HFF-Myc (cell line): ENCODE data around the gene FASTK.
A peak's percentile ranks its signal among the peaks of the same experiment; 100 is the strongest.

Source experiments
- DNase-seq: peaks from one replicate; pipeline ENCODE4 v3.0.0-alpha.2; 2011; ENCODE audit warnings: low read depth; ENCODE audit errors: extremely low read depth
- H3K4me3 ChIP-seq: replicated peaks from 2 replicates; pipeline ENCODE4 v1.5.1; 2011; ENCODE audit warnings: low read depth, mild to moderate bottlenecking, control low read depth, low read length
- TF ChIP-seq, protein P1 (sequence below): IDR thresholded peaks from 2 replicates; pipeline ENCODE4 v1.5.1; 2012; ENCODE audit warnings: mild to moderate bottlenecking, low read depth, low read length, control low read depth; ENCODE audit errors: missing control alignments

Gene FASTK

DNA sequence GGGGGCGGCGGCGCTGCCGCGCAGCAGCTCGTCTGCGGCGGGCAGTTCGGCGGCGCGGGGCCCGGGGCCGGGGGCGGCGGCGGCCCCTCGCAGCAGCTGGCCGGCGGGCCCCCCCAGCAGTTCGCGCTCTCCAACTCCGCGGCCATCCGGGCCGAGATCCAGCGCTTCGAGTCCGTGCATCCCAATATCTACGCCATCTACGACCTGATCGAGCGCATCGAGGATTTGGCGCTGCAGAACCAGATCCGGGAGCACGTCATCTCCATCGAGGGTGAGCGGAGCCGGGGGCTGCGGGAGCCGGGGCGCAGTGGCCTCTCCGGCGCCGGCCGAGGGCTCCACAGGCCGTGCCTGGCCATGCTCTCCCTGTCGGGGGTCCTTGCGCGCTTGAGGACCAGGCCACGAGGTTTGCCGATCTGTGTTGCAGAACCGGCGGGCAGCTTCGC, 6.2 kb upstream of the FASTK start:
- DNase-seq: no peak
- TF ChIP-seq, protein P1, sequence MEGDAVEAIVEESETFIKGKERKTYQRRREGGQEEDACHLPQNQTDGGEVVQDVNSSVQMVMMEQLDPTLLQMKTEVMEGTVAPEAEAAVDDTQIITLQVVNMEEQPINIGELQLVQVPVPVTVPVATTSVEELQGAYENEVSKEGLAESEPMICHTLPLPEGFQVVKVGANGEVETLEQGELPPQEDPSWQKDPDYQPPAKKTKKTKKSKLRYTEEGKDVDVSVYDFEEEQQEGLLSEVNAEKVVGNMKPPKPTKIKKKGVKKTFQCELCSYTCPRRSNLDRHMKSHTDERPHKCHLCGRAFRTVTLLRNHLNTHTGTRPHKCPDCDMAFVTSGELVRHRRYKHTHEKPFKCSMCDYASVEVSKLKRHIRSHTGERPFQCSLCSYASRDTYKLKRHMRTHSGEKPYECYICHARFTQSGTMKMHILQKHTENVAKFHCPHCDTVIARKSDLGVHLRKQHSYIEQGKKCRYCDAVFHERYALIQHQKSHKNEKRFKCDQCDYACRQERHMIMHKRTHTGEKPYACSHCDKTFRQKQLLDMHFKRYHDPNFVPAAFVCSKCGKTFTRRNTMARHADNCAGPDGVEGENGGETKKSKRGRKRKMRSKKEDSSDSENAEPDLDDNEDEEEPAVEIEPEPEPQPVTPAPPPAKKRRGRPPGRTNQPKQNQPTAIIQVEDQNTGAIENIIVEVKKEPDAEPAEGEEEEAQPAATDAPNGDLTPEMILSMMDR: no peak
- peak overlapping the region; percentile 97 for H3K4me3 ChIP-seq

- DNase-seq: no peak
- H3K4me3 ChIP-seq: peak within 1 kb of the TSS; percentile 97
- TF ChIP-seq, protein P1: no peak
These were observed 5.3 kb upstream of the FASTK start, which contains the start of gene AGAP3 for GRCh38 chr7:151085691-151086620. TSS of gene AGAP3 (plus strand) at chr7:151086475. CDS start at chr7:151086742, 267 bp downstream.

GRCh38 chr7:151085329-151085690, 4.7 kb upstream of the FASTK start:
- TF ChIP-seq, protein P1: no peak
- peak overlapping the region; percentile 53 for H3K4me3 ChIP-seq
- no peak for DNase-seq

- H3K4me3 ChIP-seq: peak overlapping the region; percentile 64
- TF ChIP-seq, protein P1: no peak
- no peak for DNase-seq
These were observed 3.2 kb upstream of the FASTK start for GRCh38 chr7:151083824-151084160.

DNA sequence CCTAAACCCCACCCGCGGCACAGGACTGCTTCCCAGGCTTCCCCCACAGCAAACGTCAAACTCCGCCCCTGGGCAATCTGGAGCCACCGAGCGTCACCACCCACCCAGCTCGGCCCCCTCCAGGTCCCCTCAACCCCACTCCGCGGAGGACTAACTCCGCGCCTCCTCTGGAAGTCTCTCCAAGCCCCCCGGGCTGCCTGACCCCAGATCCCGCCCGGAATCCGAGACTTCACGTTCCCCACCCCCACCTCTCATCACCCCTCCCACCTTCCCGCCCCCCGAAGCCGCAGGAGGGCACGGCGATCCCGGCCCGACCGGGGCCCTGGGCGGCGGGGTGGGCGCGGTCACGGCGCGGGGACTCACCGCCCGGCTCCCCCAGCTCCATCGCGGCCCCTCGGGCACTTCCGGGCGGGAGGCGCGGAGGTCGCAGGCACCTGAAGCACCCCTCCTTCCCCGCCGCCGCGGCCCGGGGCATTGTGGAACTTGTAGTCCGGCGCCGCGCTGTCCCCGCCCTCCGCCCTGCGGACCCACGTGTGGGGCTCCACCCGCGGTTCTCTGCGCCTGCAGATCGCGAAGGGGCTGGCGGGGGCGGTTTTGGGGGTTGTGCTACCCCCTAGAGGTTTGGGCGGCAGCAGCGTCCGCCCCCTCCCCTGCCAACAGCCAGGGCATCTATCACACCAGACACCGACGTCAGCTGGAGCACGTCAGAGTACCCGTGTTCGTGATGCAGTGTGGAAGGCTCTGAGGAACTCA, 2.6 kb upstream of the FASTK start, which contains the start of gene TMUB1:
TMUB1 (minus strand) TSS at position 423 of the 753 bp plus-strand sequence. CDS start 930 bp downstream, outside the sequence.
- peak within 1 kb of the TSS; percentile 64 for H3K4me3 ChIP-seq
- DNase-seq: no peak
- TF ChIP-seq, protein P1: no peak

GRCh38 chr7:151082141-151083070, 1.8 kb upstream of the FASTK start:
- peak overlapping the region; percentile 64 for H3K4me3 ChIP-seq

More at GRCh38 chr7:151082141-151083070, 1.8 kb upstream of the FASTK start:
- no peak for DNase-seq
- TF ChIP-seq, protein P1: no peak
